Esophagus muscularis mucosa (tissue), 4 donors: ENCODE measurements around the gene ANO8. TPM values are rescaled to one million over a fixed set of nuclear protein-coding genes. Genes with fewer than 3 reads are reported as not detected.

ENCODE experiments used
- DNase-seq: peaks from one replicate; pipeline ENCODE4 v3.0.0-alpha.2; 2017; ENCODE audit errors: extremely low spot score
- H3K27ac ChIP-seq, 4 donors: fragments of 200-600 bp; sonication (generic); replicated peaks in 1 of 4; 1 replicate in 3 of 4; 2 replicates in 1 of 4; pipeline ENCODE4 v1.5.1; 2016 to 2019; ENCODE audit warnings: mild to moderate bottlenecking in 1 of 4
- H3K27me3 ChIP-seq, 4 donors: fragments of 200-600 bp; sonication (generic); one replicate each; pipeline versions ENCODE4 v1.5.1 to v1.6.0; 2016 to 2019
- H3K36me3 ChIP-seq, 4 donors: fragments of 200-600 bp; sonication (generic); one replicate each; pipeline ENCODE4 v1.5.1; 2016 to 2019
- H3K4me1 ChIP-seq, 4 donors: fragments of 200-600 bp; sonication (generic); one replicate each; pipeline ENCODE4 v1.5.1; 2016 to 2019
- H3K4me3 ChIP-seq, 4 donors: fragments of 200-600 bp; sonication (generic); 1 replicate in 2 of 4; 2 replicates in 2 of 4; pipeline ENCODE4 v1.5.1; 2016 to 2019; ENCODE audit warnings: mild to moderate bottlenecking in 4 of 4, moderate library complexity in 1 of 4
- H3K9me3 ChIP-seq, 4 donors: fragments of 200-600 bp; sonication (generic); 1 replicate in 3 of 4; 2 replicates in 1 of 4; pipeline ENCODE4 v1.5.1; 2016 to 2019
- CTCF ChIP-seq, 3 experiments: fragments of 200-600 bp in 2 of 3; fragments of 450-650 bp in 1 of 3; sonication (generic) in 2 of 3; IDR thresholded peaks; one replicate each; pipeline ENCODE4 v1.5.1; 2017 to 2019; ENCODE audit warnings: antibody characterized with exemption in 3 of 3, mild to moderate bottlenecking in 2 of 3, moderate library complexity in 1 of 3
- EP300 ChIP-seq: sonication (generic); formaldehyde crosslinking; IDR thresholded peaks from one replicate; pipeline ENCODE4 v1.6.1; 2017; ENCODE audit warnings: antibody characterized with exemption
- POLR2A ChIP-seq: fragments of 450-650 bp; IDR thresholded peaks from one replicate; pipeline ENCODE4 v1.6.1; 2017; ENCODE audit warnings: antibody characterized with exemption, moderate library complexity, mild to moderate bottlenecking, low read depth
- POLR2AphosphoS5 ChIP-seq, 2 donors: sonication (generic); formaldehyde crosslinking; IDR thresholded peaks; one replicate each; pipeline ENCODE4 v1.6.1; 2017; ENCODE audit warnings: antibody characterized with exemption in 2 of 2
- WGBS: methylation state at CpG from one replicate; pipeline ENCODE4 v1.1.5; 2018; 5-methylcytosine and 5-hydroxymethylcytosine counted together
- intact Hi-C: fragments of 100-400 bp; cut with DNase I; formaldehyde crosslinking; loops from one replicate; pipeline ENCODE4 v1.15.1; 2023
- total RNA-seq, 4 donors: library from RNA; depleted of rRNA; stranded (reverse); fragments of >200 nt; gene quantifications; one replicate each; pipeline versions ENCODE4 v1.1.0 to v1.2.1, GENCODE V29; 2016

Gene ANO8
- total RNA-seq, 4 donors from 2014 or later = 2.9 to 7.4 (median 4.0) TPM

- peaks cover 0 to 5% (median 0%) of the 10 kb centered on the region in 4 donors for H3K9me3 ChIP-seq
- H3K27me3 ChIP-seq = no peaks in the 10 kb centered on the region
- no peak overlapping the region for H3K4me3 ChIP-seq
- H3K27ac ChIP-seq = no peak overlapping the region
- 86% methylated on average over 14 of the region's 14 CpGs for WGBS
- intact Hi-C loops = loop anchor here (5.0 kb wide), 1 partner anchor 99 kb away; the partner anchor contains the start of gene CCDC194
- DNase-seq = no peak
- H3K36me3 ChIP-seq = peaks cover 3 to 28% (median 18%) of the 10 kb centered on the region in 4 donors
- no peak for TF ChIP-seq CTCF (IDR thresholded peaks at IDR 0.05)
- TF ChIP-seq POLR2AphosphoS5 (IDR thresholded peaks at IDR 0.05) = no peak
- TF ChIP-seq EP300 = no peak
- no peak for TF ChIP-seq POLR2A
- peaks cover 0 to 34% (median 21%) of the 10 kb centered on the region in 4 donors for H3K4me1 ChIP-seq
These were observed 41.0 kb downstream of the ANO8 start for GRCh38 chr19:17293605-17294004.

- Histone ChIP-seq H3K9me3 (no peaks in the 10 kb centered on the region), H3K4me3 (peak overlapping the region; percentile 58 to 65 (median 62)), H3K27ac (peak overlapping the region; percentile 78 to 90 (median 84)), H3K27me3 (no peaks in the 10 kb centered on the region), H3K36me3 (peaks cover 3 to 21% (median 13%) of the 10 kb centered on the region in 4 donors), H3K4me1 (peaks cover 0 to 34% (median 21%) of the 10 kb centered on the region in 4 donors)
- TF ChIP-seq CTCF (IDR thresholded peaks at IDR 0.05) (peak; percentile 66 to 84 (median 69)), POLR2AphosphoS5 (IDR thresholded peaks at IDR 0.05) (peak; percentile 47 to 62), POLR2A (no peak)
- WGBS = 0% methylated on average over 21 of the region's 46 CpGs
- DNase-seq = peak; percentile 92
- intact Hi-C loops = loop anchor here (5.0 kb wide), 1 partner anchor 100 kb away; the partner anchor contains the start of gene CCDC194
These were observed 42.2 kb downstream of the ANO8 start for GRCh38 chr19:17292301-17293074.

- 13% methylated on average over 21 of the region's 22 CpGs for WGBS
- no peak overlapping the region for H3K27ac ChIP-seq
- TF ChIP-seq POLR2AphosphoS5 (IDR thresholded peaks at IDR 0.05) (no peak), EP300 (no peak), POLR2A (no peak), CTCF (IDR thresholded peaks at IDR 0.05) (no peak)
- H3K9me3 ChIP-seq = no peaks in the 10 kb centered on the region
- H3K4me3 ChIP-seq = peak overlapping the region in 1 of 4 donors; percentile 22
- peaks cover 0 to 33% (median 21%) of the 10 kb centered on the region in 4 donors for H3K4me1 ChIP-seq
- intact Hi-C loops = no loop called here
- peak; percentile 91 for DNase-seq
- peaks cover 0 to 8% (median 5%) of the 10 kb centered on the region in 4 donors for H3K36me3 ChIP-seq
- no peaks in the 10 kb centered on the region for H3K27me3 ChIP-seq
These were observed 45.2 kb downstream of the ANO8 start for GRCh38 chr19:17289489-17289888.

GRCh38 chr19:17286752-17287151, 47.9 kb downstream of the ANO8 start:
- no peak for TF ChIP-seq POLR2AphosphoS5 (IDR thresholded peaks at IDR 0.05)
- TF ChIP-seq EP300 = no peak
- no peak for TF ChIP-seq CTCF (IDR thresholded peaks at IDR 0.05)
- no peak for TF ChIP-seq POLR2A
- intact Hi-C loops = no loop called here
- WGBS = 91% methylated on average over 9 of the region's 9 CpGs

More at GRCh38 chr19:17286752-17287151, 47.9 kb downstream of the ANO8 start:
- H3K9me3 ChIP-seq = no peaks in the 10 kb centered on the region
- H3K36me3 ChIP-seq = no peaks in the 10 kb centered on the region
- no peak overlapping the region for H3K4me3 ChIP-seq
- H3K27me3 ChIP-seq = peaks cover 0 to 16% (median 7%) of the 10 kb centered on the region in 4 donors
- peaks cover 11 to 23% (median 18%) of the 10 kb centered on the region in 4 donors for H3K4me1 ChIP-seq
- no peak overlapping the region for H3K27ac ChIP-seq
- DNase-seq = no peak
